ENCODE results near the gene URB1. TPM values are rescaled to one million over a fixed set of nuclear protein-coding genes. Genes with fewer than 3 reads are reported as not detected.

The URB1 gene
- polyA plus RNA-seq, 1 of the 3 experiments (the other 2 are of a cell fraction): 9.9 TPM

DNA sequence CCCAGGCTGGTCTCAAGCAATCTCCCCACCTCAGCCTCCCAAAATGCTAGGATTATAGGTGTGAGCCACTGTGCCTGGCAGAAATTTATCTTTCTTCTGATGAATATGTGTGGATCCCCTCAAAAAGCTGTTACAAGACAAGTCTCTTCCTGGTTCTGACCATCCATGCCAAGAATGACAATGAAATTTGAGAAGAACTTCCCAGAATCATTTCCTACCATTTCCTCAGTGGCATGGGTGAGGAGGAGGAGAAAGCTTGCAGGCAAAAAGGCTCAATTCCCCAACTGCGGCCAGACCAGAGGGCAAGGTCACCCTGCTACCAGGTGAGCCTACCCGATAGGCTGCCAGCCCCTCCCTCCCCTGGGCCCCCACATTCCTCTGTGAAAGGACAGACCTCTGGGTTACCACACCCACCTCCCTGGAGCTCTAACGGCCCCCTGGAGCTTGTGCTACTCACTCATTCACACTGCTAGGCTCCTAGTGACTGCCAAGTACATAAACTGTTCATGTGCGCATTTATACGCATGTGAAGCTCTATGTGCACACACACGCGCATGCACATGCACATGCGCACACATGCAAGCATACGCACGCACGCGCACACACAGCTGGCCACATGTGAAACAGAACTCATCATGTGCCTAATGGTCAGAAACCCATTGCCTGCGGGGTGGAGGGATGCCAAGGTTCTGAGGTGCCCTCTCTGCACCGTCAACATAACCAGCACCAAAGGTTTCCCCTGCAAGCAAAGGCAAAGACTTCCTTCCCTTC lies 77.1 kb downstream of the URB1 start:
- H3K9me3 ChIP-seq: no peaks in the 10 kb centered on the region
- no peaks in the 10 kb centered on the region for H3K4me1 ChIP-seq (ENCODE audit: control insufficient read depth in 1 of 2, insufficient read depth in 2 of 2, low read depth in 1 of 2, low read length in 1 of 2)
- no peak overlapping the region for H3K4me2 ChIP-seq
- no peak overlapping the region for H2AFZ ChIP-seq (ENCODE audit: low read depth)
- DNase-seq: no peak
- H4K20me1 ChIP-seq (ENCODE audit: insufficient read depth): 0 out of 2 replicates have a peak, but pooled peaks cover 3% of the 10 kb centered on the region
- CTCF ChIA-PET: interaction anchor here (0.9 kb wide), 1 partner anchor 10 kb away, joined by 3 read pairs; no protein-coding TSS in a partner anchor
- no peak overlapping the region for H3K4me3 ChIP-seq (ENCODE audit: low read depth in 2 of 2, low read length in 1 of 2)
- no peaks in the 10 kb centered on the region for H3K27me3 ChIP-seq (ENCODE audit: insufficient read depth)
- no peak overlapping the region for H3K9ac ChIP-seq
- 97% methylated on average over 13 of the region's 14 CpGs for WGBS (ENCODE audit: low lambda C conversion rate)
- no peak for TF ChIP-seq USF2 (IDR thresholded peaks at IDR 0.05; ENCODE audit: borderline replicate concordance, low read depth, low read length)
- no peak for TF ChIP-seq EP300 (IDR thresholded peaks at IDR 0.05; ENCODE audit: borderline replicate concordance in 1 of 2, low read depth in 1 of 2, low read length in 1 of 2)
- H3K79me2 ChIP-seq (ENCODE audit: insufficient read depth): peaks cover 31% of the 10 kb centered on the region; the same call in 1 of the 2 replicates
- H3K27ac ChIP-seq (ENCODE audit: low read depth in 2 of 2, low read length in 1 of 2): no peak overlapping the region
- H3K9me2 ChIP-seq: no peaks in the 10 kb centered on the region
- peaks cover 46 to 84% of the 10 kb centered on the region in 2 experiments for H3K36me3 ChIP-seq (replicated peaks in 1 of 2; ENCODE audit: control insufficient read depth in 1 of 2, insufficient read depth in 2 of 2, low read length in 1 of 2)
- POLR2A ChIA-PET: no interaction called here
- no peaks in the 10 kb centered on the region for H3F3A ChIP-seq (replicated peaks; ENCODE audit: insufficient read depth)

DNA sequence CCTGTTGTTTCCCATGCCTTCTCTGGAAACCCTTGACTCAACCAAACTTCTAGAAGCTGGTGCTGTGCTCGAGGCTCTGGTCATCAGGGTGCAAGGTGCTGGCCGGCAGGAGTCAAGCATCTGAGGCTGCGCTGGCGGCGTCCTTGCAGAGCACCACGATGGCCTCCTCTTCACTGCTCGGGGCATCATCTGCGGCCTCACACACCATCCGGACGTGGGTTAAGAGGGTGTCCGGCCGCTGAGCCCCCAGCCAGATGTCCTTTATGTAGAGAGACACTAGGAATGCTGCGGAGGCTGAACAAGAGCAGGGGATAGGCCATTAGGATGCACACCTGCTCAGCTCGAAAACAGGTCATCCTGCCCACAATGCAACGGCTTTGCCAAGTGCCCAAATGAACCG lies 78.0 kb downstream of the URB1 start:
- POLR2A ChIA-PET: no interaction called here
- H3K79me2 ChIP-seq (ENCODE audit: insufficient read depth): peaks cover 25% of the 10 kb centered on the region; the same call in 1 of the 2 replicates
- no peaks in the 10 kb centered on the region for H3K9me3 ChIP-seq
- WGBS (ENCODE audit: low lambda C conversion rate): 100% methylated on average over 2 of the region's 16 CpGs
- no peak overlapping the region for H3K4me3 ChIP-seq (ENCODE audit: low read depth in 2 of 2, low read length in 1 of 2)
- DNase-seq: no peak
- CTCF ChIA-PET: no interaction called here
- no peak overlapping the region for H2AFZ ChIP-seq (ENCODE audit: low read depth)
- H3K36me3 ChIP-seq (replicated peaks in 1 of 2; ENCODE audit: control insufficient read depth in 1 of 2, insufficient read depth in 2 of 2, low read length in 1 of 2): peaks cover 42 to 75% of the 10 kb centered on the region in 2 experiments
- H3K9me2 ChIP-seq: no peaks in the 10 kb centered on the region
- TF ChIP-seq, protein P1, sequence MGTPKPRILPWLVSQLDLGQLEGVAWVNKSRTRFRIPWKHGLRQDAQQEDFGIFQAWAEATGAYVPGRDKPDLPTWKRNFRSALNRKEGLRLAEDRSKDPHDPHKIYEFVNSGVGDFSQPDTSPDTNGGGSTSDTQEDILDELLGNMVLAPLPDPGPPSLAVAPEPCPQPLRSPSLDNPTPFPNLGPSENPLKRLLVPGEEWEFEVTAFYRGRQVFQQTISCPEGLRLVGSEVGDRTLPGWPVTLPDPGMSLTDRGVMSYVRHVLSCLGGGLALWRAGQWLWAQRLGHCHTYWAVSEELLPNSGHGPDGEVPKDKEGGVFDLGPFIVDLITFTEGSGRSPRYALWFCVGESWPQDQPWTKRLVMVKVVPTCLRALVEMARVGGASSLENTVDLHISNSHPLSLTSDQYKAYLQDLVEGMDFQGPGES (IDR thresholded peaks at IDR 0.05; ENCODE audit: low read depth, low read length): no peak
- H4K20me1 ChIP-seq (ENCODE audit: insufficient read depth): 0 out of 2 replicates have a peak, but pooled peaks cover 3% of the 10 kb centered on the region
- H3K27me3 ChIP-seq (ENCODE audit: insufficient read depth): no peaks in the 10 kb centered on the region
- no peaks in the 10 kb centered on the region for H3K4me1 ChIP-seq (ENCODE audit: control insufficient read depth in 1 of 2, insufficient read depth in 2 of 2, low read depth in 1 of 2, low read length in 1 of 2)
- H3K27ac ChIP-seq (ENCODE audit: low read depth in 2 of 2, low read length in 1 of 2): no peak overlapping the region
- no peak overlapping the region for H3K4me2 ChIP-seq
- H3K9ac ChIP-seq: no peak overlapping the region
- no peaks in the 10 kb centered on the region for H3F3A ChIP-seq (replicated peaks; ENCODE audit: insufficient read depth)

DNA sequence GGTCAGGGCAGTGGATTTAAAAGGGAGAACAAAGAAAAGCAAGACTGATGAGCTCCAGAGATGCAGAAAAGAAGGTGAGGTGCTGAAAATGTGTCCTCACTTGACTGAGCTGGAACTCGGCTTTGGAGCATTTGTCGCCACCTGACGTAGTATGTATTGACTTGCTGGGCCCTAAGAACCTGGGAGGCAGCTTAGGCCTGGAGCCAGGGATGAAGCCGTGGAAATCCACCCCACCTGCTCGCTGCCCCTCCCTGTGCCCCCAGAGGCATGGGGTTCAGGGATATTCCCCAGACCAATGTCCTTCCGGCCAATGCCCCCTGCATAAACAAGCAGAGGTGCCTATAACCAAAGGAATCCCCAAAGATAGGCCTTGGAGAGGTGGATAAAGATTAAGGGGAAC lies 79.8 kb downstream of the URB1 start:
- Histone ChIP-seq H3F3A (replicated peaks; ENCODE audit: insufficient read depth) (no peaks in the 10 kb centered on the region), H3K4me1 (ENCODE audit: control insufficient read depth in 1 of 2, insufficient read depth in 2 of 2, low read depth in 1 of 2, low read length in 1 of 2) (no peaks in the 10 kb centered on the region), H3K4me3 (ENCODE audit: low read depth in 2 of 2, low read length in 1 of 2) (no peak overlapping the region), H3K4me2 (no peak overlapping the region), H3K36me3 (replicated peaks in 1 of 2; ENCODE audit: control insufficient read depth in 1 of 2, insufficient read depth in 2 of 2, low read length in 1 of 2) (peaks cover 26 to 63% of the 10 kb centered on the region in 2 experiments), H4K20me1 (ENCODE audit: insufficient read depth) (0 out of 2 replicates have a peak, but pooled peaks cover 3% of the 10 kb centered on the region), H3K79me2 (ENCODE audit: insufficient read depth) (peaks cover 16% of the 10 kb centered on the region; the same call in 1 of the 2 replicates), H3K9ac (no peak overlapping the region), H2AFZ (ENCODE audit: low read depth) (no peak overlapping the region), H3K27me3 (ENCODE audit: insufficient read depth) (no peaks in the 10 kb centered on the region), H3K9me3 (no peaks in the 10 kb centered on the region), H3K9me2 (no peaks in the 10 kb centered on the region), H3K27ac (ENCODE audit: low read depth in 2 of 2, low read length in 1 of 2) (no peak overlapping the region)
- no peak for DNase-seq
- ChIA-PET POLR2A (no interaction called here), CTCF (interaction anchor here (0.7 kb wide), 1 partner anchor 288 kb away, joined by 4 read pairs; no protein-coding TSS in a partner anchor)
- TF ChIP-seq RAD21 (IDR thresholded peaks at IDR 0.05; ENCODE audit: low read length): no peak
- TF ChIP-seq EZH2phosphoT487 (IDR thresholded peaks at IDR 0.05; ENCODE audit: borderline replicate concordance, low read depth): no peak
- no peak for TF ChIP-seq JUND (IDR thresholded peaks at IDR 0.05)
- TF ChIP-seq CHD2 (IDR thresholded peaks at IDR 0.05; ENCODE audit: low read length, partially characterized antibody): no peak
- no peak for TF ChIP-seq RFX5 (IDR thresholded peaks at IDR 0.05; ENCODE audit: low read length)
- no peak for TF ChIP-seq GATA2 (CRISPR knock-in tag; IDR thresholded peaks at IDR 0.05)
- WGBS (ENCODE audit: low lambda C conversion rate): 97% methylated on average over 6 of the region's 6 CpGs
